Stimulated activated naive B cell treated with anti-CD40 and anti-IgM and Interleukin-4, amounts not matched to agents 10 μg/mL and 1 μg/mL and 100 μg/mL, for 72 hours (primary cell): Measurements from ENCODE around the gene SHLD2.
A peak's percentile ranks its signal among the peaks of the same experiment; 100 is the strongest.
"Not testable (repeated sequence)": the region's sequence is repeated elsewhere in the genome, so short reads cannot be mapped to it uniquely, and the experiment has no call there.

ENCODE experiments used
- ATAC-seq, 2 donors: fragments of 150-1000 bp; cut with Tn5 transposase; replicated peaks; 2 replicates each; pipeline ENCODE4 v1.10.0; 2021; ENCODE audit warnings: moderate library complexity in 1 of 2
- DNase-seq: peaks from one replicate; pipeline ENCODE4 v3.0.0; 2021
- H3K27ac Mint-ChIP-seq: one replicate; pipeline ENCODE4 v1.8.0; 2022; ENCODE audit warnings: mild to moderate bottlenecking, mixed read lengths
- H3K27me3 Mint-ChIP-seq, 2 donors: one replicate each; pipeline ENCODE4 v1.8.0; 2022; ENCODE audit warnings: mixed read lengths in 2 of 2
- H3K36me3 Mint-ChIP-seq, 2 donors: one replicate each; pipeline ENCODE4 v1.8.0; 2022; ENCODE audit warnings: mixed read lengths in 2 of 2, mild to moderate bottlenecking in 1 of 2
- H3K4me1 Mint-ChIP-seq, 2 donors: one replicate each; pipeline ENCODE4 v1.8.0; 2022; ENCODE audit warnings: mixed read lengths in 2 of 2, mild to moderate bottlenecking in 1 of 2
- H3K4me3 Mint-ChIP-seq, 2 donors: one replicate each; pipeline ENCODE4 v1.8.0; 2022; ENCODE audit warnings: mild to moderate bottlenecking in 2 of 2, mixed read lengths in 2 of 2, moderate library complexity in 1 of 2
- H3K9me3 Mint-ChIP-seq, 2 donors: one replicate each; pipeline ENCODE4 v1.8.0; 2022; ENCODE audit warnings: mixed read lengths in 2 of 2, mild to moderate bottlenecking in 1 of 2

SHLD2 gene

GRCh38 chr10:87187573-87187972 lies 92.6 kb downstream of the SHLD2 start:
- H3K27me3 Mint-ChIP-seq, H3K4me3 Mint-ChIP-seq, ATAC-seq, DNase-seq, H3K27ac Mint-ChIP-seq: not testable (repeated sequence)
- Mint-ChIP-seq H3K4me1 (peaks cover 15 to 24% of the 10 kb centered on the region in 2 donors), H3K9me3 (peaks cover 15 to 18% of the 10 kb centered on the region in 2 donors), H3K36me3 (peaks cover 51 to 61% of the 10 kb centered on the region in 2 donors)

- ATAC-seq, H3K9me3 Mint-ChIP-seq, H3K27ac Mint-ChIP-seq: not testable (repeated sequence)
These were observed 96.8 kb downstream of the SHLD2 start for GRCh38 chr10:87191841-87192240.

GRCh38 chr10:87200924-87201323 lies 105.9 kb downstream of the SHLD2 start:
- peak in 1 of 2 donors; percentile 41 for ATAC-seq
- not testable (repeated sequence) for H3K4me3 Mint-ChIP-seq

More at GRCh38 chr10:87191841-87192240, 96.8 kb downstream of the SHLD2 start:
- H3K27me3 Mint-ChIP-seq, H3K4me1 Mint-ChIP-seq, DNase-seq, H3K4me3 Mint-ChIP-seq: not testable (repeated sequence)
- H3K36me3 Mint-ChIP-seq: peaks cover 32% of the 10 kb centered on the region in 2 donors

GRCh38 chr10:87204801-87205200 lies 109.8 kb downstream of the SHLD2 start:
- not testable (repeated sequence) for H3K27ac Mint-ChIP-seq, H3K27me3 Mint-ChIP-seq, H3K36me3 Mint-ChIP-seq, DNase-seq, H3K9me3 Mint-ChIP-seq, H3K4me3 Mint-ChIP-seq
- peak; percentile 21 to 26 for ATAC-seq
- peaks cover 7 to 14% of the 10 kb centered on the region in 2 donors for H3K4me1 Mint-ChIP-seq

More at GRCh38 chr10:87200924-87201323, 105.9 kb downstream of the SHLD2 start:
- H3K9me3 Mint-ChIP-seq, H3K27me3 Mint-ChIP-seq, H3K36me3 Mint-ChIP-seq, DNase-seq, H3K27ac Mint-ChIP-seq: not testable (repeated sequence)
- H3K4me1 Mint-ChIP-seq: peaks cover 7 to 14% of the 10 kb centered on the region in 2 donors

- peaks cover 7 to 14% of the 10 kb centered on the region in 2 donors for H3K4me1 Mint-ChIP-seq
- not testable (repeated sequence) for H3K9me3 Mint-ChIP-seq, H3K4me3 Mint-ChIP-seq, H3K27ac Mint-ChIP-seq, H3K36me3 Mint-ChIP-seq, ATAC-seq, DNase-seq, H3K27me3 Mint-ChIP-seq
These were observed 111.9 kb downstream of the SHLD2 start for GRCh38 chr10:87206922-87207321.

- H3K4me3 Mint-ChIP-seq, H3K4me1 Mint-ChIP-seq, ATAC-seq, H3K9me3 Mint-ChIP-seq, H3K27me3 Mint-ChIP-seq, H3K27ac Mint-ChIP-seq, DNase-seq: not testable (repeated sequence)
- H3K36me3 Mint-ChIP-seq: peaks cover 7 to 13% of the 10 kb centered on the region in 2 donors
These were observed 115.3 kb downstream of the SHLD2 start for GRCh38 chr10:87210309-87210708.

- H3K4me3 Mint-ChIP-seq, H3K4me1 Mint-ChIP-seq, H3K9me3 Mint-ChIP-seq, H3K27ac Mint-ChIP-seq, H3K27me3 Mint-ChIP-seq, DNase-seq, ATAC-seq: not testable (repeated sequence)
- peaks cover 8 to 16% of the 10 kb centered on the region in 2 donors for H3K36me3 Mint-ChIP-seq
These were observed 116.8 kb downstream of the SHLD2 start for GRCh38 chr10:87211848-87212247.

GRCh38 chr10:87213150-87213765 lies 118.3 kb downstream of the SHLD2 start:
- DNase-seq, H3K27ac Mint-ChIP-seq, H3K9me3 Mint-ChIP-seq, H3K27me3 Mint-ChIP-seq, H3K4me3 Mint-ChIP-seq: not testable (repeated sequence)
- peaks cover 11 to 18% of the 10 kb centered on the region in 2 donors for H3K4me1 Mint-ChIP-seq
- peak; percentile 21 to 51 for ATAC-seq
- H3K36me3 Mint-ChIP-seq: peaks cover 9 to 11% of the 10 kb centered on the region in 2 donors

GRCh38 chr10:87213806-87214205 lies 118.8 kb downstream of the SHLD2 start:
- H3K27me3 Mint-ChIP-seq, ATAC-seq, H3K9me3 Mint-ChIP-seq, DNase-seq, H3K4me3 Mint-ChIP-seq, H3K36me3 Mint-ChIP-seq, H3K27ac Mint-ChIP-seq: not testable (repeated sequence)
- H3K4me1 Mint-ChIP-seq: peaks cover 11 to 24% of the 10 kb centered on the region in 2 donors

GRCh38 chr10:87216120-87216519 lies 121.1 kb downstream of the SHLD2 start:
- DNase-seq, H3K9me3 Mint-ChIP-seq, H3K4me3 Mint-ChIP-seq, H3K36me3 Mint-ChIP-seq, H3K27me3 Mint-ChIP-seq: not testable (repeated sequence)
- peaks cover 14 to 27% of the 10 kb centered on the region in 2 donors for H3K4me1 Mint-ChIP-seq
- peak overlapping the region; percentile 25 for H3K27ac Mint-ChIP-seq
- ATAC-seq: peak; percentile 40 to 41

GRCh38 chr10:87219370-87219769 lies 124.4 kb downstream of the SHLD2 start:
- not testable (repeated sequence) for ATAC-seq, H3K36me3 Mint-ChIP-seq, H3K27ac Mint-ChIP-seq, H3K9me3 Mint-ChIP-seq, H3K27me3 Mint-ChIP-seq, H3K4me3 Mint-ChIP-seq, DNase-seq
- H3K4me1 Mint-ChIP-seq: peaks cover 15 to 29% of the 10 kb centered on the region in 2 donors

- H3K4me3 Mint-ChIP-seq, H3K27me3 Mint-ChIP-seq, DNase-seq, H3K36me3 Mint-ChIP-seq, ATAC-seq, H3K9me3 Mint-ChIP-seq, H3K27ac Mint-ChIP-seq: not testable (repeated sequence)
- peaks cover 6 to 13% of the 10 kb centered on the region in 2 donors for H3K4me1 Mint-ChIP-seq
These were observed 127.8 kb downstream of the SHLD2 start for GRCh38 chr10:87222789-87223188.

- not testable (repeated sequence) for H3K4me3 Mint-ChIP-seq, H3K27me3 Mint-ChIP-seq, DNase-seq, H3K9me3 Mint-ChIP-seq, H3K4me1 Mint-ChIP-seq, ATAC-seq, H3K36me3 Mint-ChIP-seq, H3K27ac Mint-ChIP-seq
These were observed 130.1 kb downstream of the SHLD2 start, which contains the start of gene NUTM2A for GRCh38 chr10:87225148-87225547. TSS of gene NUTM2A (plus strand) at chr10:87225448. CDS start at chr10:87225831, 383 bp downstream.

GRCh38 chr10:87228247-87228646 lies 133.2 kb downstream of the SHLD2 start:
- ATAC-seq, H3K4me3 Mint-ChIP-seq, H3K27me3 Mint-ChIP-seq, H3K36me3 Mint-ChIP-seq, DNase-seq, H3K9me3 Mint-ChIP-seq, H3K4me1 Mint-ChIP-seq, H3K27ac Mint-ChIP-seq: not testable (repeated sequence)

- not testable (repeated sequence) for ATAC-seq
These were observed 134.2 kb downstream of the SHLD2 start for GRCh38 chr10:87229211-87229610.

More at GRCh38 chr10:87229211-87229610, 134.2 kb downstream of the SHLD2 start:
- not testable (repeated sequence) for H3K4me3 Mint-ChIP-seq, H3K4me1 Mint-ChIP-seq, H3K9me3 Mint-ChIP-seq, H3K27ac Mint-ChIP-seq, DNase-seq, H3K27me3 Mint-ChIP-seq, H3K36me3 Mint-ChIP-seq
